K562 (cell line): Measurements from ENCODE around the gene ADARB2. TPM values are rescaled to one million over a fixed set of nuclear protein-coding genes. Genes with fewer than 3 reads are reported as not detected.
"Not testable (repeated sequence)": the region's sequence is repeated elsewhere in the genome, so short reads cannot be mapped to it uniquely, and the experiment has no call there.

Experiments used
- ATAC-seq: fragments of 200-7000 bp; cut with Tn5 transposase; 3 replicates; pipeline ENCODE4 v1.9.1; 2020; ENCODE audit warnings: moderate library complexity
- BruUV-seq: library from RNA; stranded (reverse); fragments of 400-500 nt; replicated peaks from 2 replicates; lab custom pipeline; 2021; lab: Mats Ljungman, UMichigan
- CTCF ChIA-PET: fragments of 300-600 bp; formaldehyde crosslinking; extraction: SDS; loops from one replicate; lab custom pipeline; 2021; ENCODE audit warnings: low intra/inter-chr PET ratio; lab: Yijun Ruan, JAX
- POLR2A ChIA-PET: fragments of 300-600, 350-650 bp; sonication (Branson Sonifier 250); formaldehyde crosslinking; extraction: SDS; loops from one replicate; lab custom pipeline; 2021; ENCODE audit warnings: antibody characterized with exemption, inconsistent platforms; lab: Yijun Ruan, JAX
- DNase-seq, 4 experiments: peaks; one replicate each; pipeline versions ENCODE4 v3.0.0 to v3.0.0-alpha.2; 2011 to 2018; ENCODE audit warnings: low spot score in 3 of 4, mixed read lengths in 3 of 4; ENCODE audit errors: extremely low read depth in 1 of 4
- FAIRE-seq: peaks from 2 replicates; lab custom pipeline; 2011; peaks lifted over from hg19 to GRCh38; lab: Jason Lieb, UNC
- H2AFZ ChIP-seq: 2 replicates; pipeline ENCODE4 v1.6.0; 2011; ENCODE audit warnings: low read depth, low read length, control low read depth, inconsistent platforms
- H3K27ac ChIP-seq: fragments of 200-600 bp; 3 replicates; pipeline ENCODE4 v1.8.0; 2011; ENCODE audit warnings: low read depth, mild to moderate bottlenecking, control low read depth, inconsistent platforms, low read length, moderate library complexity, mixed read lengths; ENCODE audit errors: extremely low read depth
- H3K27me3 ChIP-seq, 2 experiments: fragments of 300-600 bp in 1 of 2; 2 replicates in 1 of 2; 3 replicates in 1 of 2; pipeline versions ENCODE4 v1.6.0 to v1.8.0; 2011; ENCODE audit warnings: inconsistent platforms in 2 of 2, low read length in 2 of 2, mild to moderate bottlenecking in 1 of 2, mixed read lengths in 1 of 2, moderate library complexity in 1 of 2; ENCODE audit not compliant: control insufficient read depth in 2 of 2, insufficient read depth in 2 of 2
- H3K36me3 ChIP-seq: fragments of 300-600 bp; 3 replicates; pipeline ENCODE4 v1.8.0; 2011; ENCODE audit warnings: mild to moderate bottlenecking, low read length, inconsistent platforms; ENCODE audit not compliant: control insufficient read depth, insufficient read depth
- H3K4me1 ChIP-seq, 2 experiments: fragments of 200-600 bp in 1 of 2; replicated peaks in 1 of 2; 2 replicates in 1 of 2; 3 replicates in 1 of 2; pipeline versions ENCODE4 v1.5.1 to v1.8.0; 2011; ENCODE audit warnings: inconsistent platforms in 2 of 2, low read length in 2 of 2, mild to moderate bottlenecking in 1 of 2, mixed read lengths in 1 of 2, moderate library complexity in 1 of 2; ENCODE audit not compliant: control insufficient read depth in 2 of 2, insufficient read depth in 2 of 2
- H3K4me2 ChIP-seq: 2 replicates; pipeline ENCODE4 v1.6.1; 2011; ENCODE audit warnings: low read length, control low read depth, inconsistent platforms, mixed read lengths; ENCODE audit not compliant: insufficient read depth
- H3K4me3 ChIP-seq: fragments of 200-600 bp; sonication (generic), shearing (Covaris generic); 2 replicates; pipeline ENCODE4 v1.5.1; 2016; ENCODE audit warnings: control low read depth, inconsistent platforms
- H3K79me2 ChIP-seq: fragments of 200-600 bp; 3 replicates; pipeline ENCODE4 v1.8.0; 2011; ENCODE audit warnings: low read length, inconsistent platforms; ENCODE audit not compliant: control insufficient read depth, insufficient read depth
- H3K9ac ChIP-seq, 2 experiments: 2 replicates each; pipeline versions ENCODE4 v1.6.0 to v1.6.1; 2011; ENCODE audit warnings: low read depth in 2 of 2, low read length in 2 of 2, control low read depth in 1 of 2, inconsistent platforms in 1 of 2, mild to moderate bottlenecking in 1 of 2, mixed read lengths in 1 of 2; ENCODE audit not compliant: insufficient read depth in 1 of 2
- H3K9me1 ChIP-seq: one replicate; pipeline ENCODE4 v1.6.0; 2011; ENCODE audit warnings: inconsistent platforms, mild to moderate bottlenecking, low read length, moderate library complexity; ENCODE audit not compliant: control insufficient read depth, insufficient read depth
- H3K9me3 ChIP-seq: replicated peaks from 2 replicates; pipeline ENCODE4 v1.5.1; 2011; ENCODE audit warnings: low read depth, low read length, inconsistent platforms; ENCODE audit not compliant: control insufficient read depth, insufficient read depth
- H4K20me1 ChIP-seq: replicated peaks from 2 replicates; pipeline ENCODE4 v1.6.1; 2011; ENCODE audit warnings: low read length, inconsistent platforms, mixed read lengths; ENCODE audit not compliant: control insufficient read depth, insufficient read depth
- ETS2 ChIP-seq: IDR thresholded peaks from 2 replicates; pipeline ENCODE4 v1.6.1; 2016; ENCODE audit warnings: borderline replicate concordance, missing genetic modification characterization, mild to moderate bottlenecking, moderate library complexity, missing compliant biosample characterization; ENCODE audit not compliant: poor library complexity, severe bottlenecking
- MAFF ChIP-seq: IDR thresholded peaks from 2 replicates; pipeline ENCODE4 v1.6.1; 2012; ENCODE audit warnings: low read length, improper control_type of control experiment
- SMAD4 ChIP-seq: fragments of 250-450 bp; sonication (Bioruptor Pico); conservative IDR thresholded peaks from 2 replicates; pipeline ENCODE4 v1.8.0; 2021; ENCODE audit warnings: inconsistent platforms, mild to moderate bottlenecking, moderate library complexity
- SREBF2 ChIP-seq: sonication (generic); formaldehyde crosslinking; IDR thresholded peaks from 2 replicates; pipeline ENCODE4 v1.4.0; 2020; ENCODE audit warnings: mild to moderate bottlenecking, missing genetic modification reagents
- TAF7 ChIP-seq: fragments of 450-650 bp; IDR thresholded peaks from 2 replicates; pipeline ENCODE4 v1.6.1; 2016; ENCODE audit warnings: missing genetic modification characterization, missing compliant biosample characterization
- TCF7 ChIP-seq: sonication (generic); IDR thresholded peaks from 2 replicates; pipeline ENCODE4 v1.6.1; 2016; ENCODE audit warnings: antibody characterized with exemption, borderline replicate concordance
- TSC22D4 ChIP-seq: fragments of 450-650 bp; IDR thresholded peaks from 2 replicates; pipeline ENCODE4 v1.6.1; 2016; ENCODE audit warnings: missing genetic modification characterization, missing biosample characterization, control low read depth
- ZNF316 ChIP-seq: fragments of 450-650 bp; IDR thresholded peaks from 2 replicates; pipeline ENCODE4 v1.6.1; 2016
- ZNF583 ChIP-seq: fragments of 250-450 bp; sonication (Bioruptor Pico); IDR thresholded peaks from 2 replicates; pipeline ENCODE4 v1.4.0; 2020
- ZNF764 ChIP-seq: fragments of 250-450 bp; sonication (Bioruptor Pico); IDR thresholded peaks from 2 replicates; pipeline ENCODE4 v1.4.0; 2020; ENCODE audit warnings: low read depth, mild to moderate bottlenecking, moderate library complexity
- ZNF766 ChIP-seq: fragments of 200-800 bp; sonication (Bioruptor generic); conservative IDR thresholded peaks from 2 replicates; pipeline ENCODE4 v1.6.1; 2016; ENCODE audit warnings: missing genetic modification characterization, missing compliant biosample characterization
- WGBS: fragments of 100-300 bp; shearing (Covaris generic); methylation state at CpG from one replicate; pipeline ENCODE4 v1.1.6; 2016; ENCODE audit warnings: low coverage, mixed read lengths; ENCODE audit not compliant: insufficient coverage; ENCODE audit errors: missing lambda C conversion rate; 5-methylcytosine and 5-hydroxymethylcytosine counted together
- in situ Hi-C: fragments of 300-500 bp; cut with MboI; formaldehyde crosslinking; loops from 4 replicates; pipeline ENCODE4 v1.15.0; 2018; ENCODE audit warnings: inconsistent platforms, mixed read lengths
- intact Hi-C: fragments of 100-400 bp; cut with micrococcal nuclease; formaldehyde crosslinking; loops from 2 replicates; pipeline ENCODE4 v1.14.2; 2022
- polyA plus RNA-seq, 8 experiments: library from polyadenylated mRNA; depleted of rRNA in 4 of 8; stranded (reverse) in 5 of 8; unstranded in 3 of 8; fragments of >200 nt; fragmentation: Nextera tagmentation in 2 of 8; fragmentation: Illumina TruSeq in 1 of 8; extraction: Ambion mirVana in 2 of 8; extraction: Trizol in 1 of 8; gene quantifications; 2 replicates each; pipeline versions ENCODE4 v1.2.1 to v1.2.3, GENCODE V29; 2011 to 2014; ENCODE audit warnings: inconsistent platforms in 1 of 8, missing spikeins in 1 of 8
- total RNA-seq, 7 experiments: library from RNA; depleted of rRNA in 6 of 7; stranded (reverse); fragments of >200 nt in 6 of 7; fragmentation: Illumina TruSeq in 2 of 7; extraction: Trizol in 2 of 7; gene quantifications; 2 replicates each; pipeline versions ENCODE4 v1.2.1 to v1.2.3, GENCODE V29; 2011 to 2021; ENCODE audit warnings: low replicate concordance in 1 of 7
- TF ChIP-seq, protein P1 (sequence below), 2 experiments: fragments of 450-650 bp; IDR thresholded peaks; 2 replicates each; pipeline ENCODE4 v1.6.1; 2018; ENCODE audit warnings: mild to moderate bottlenecking in 2 of 2, low read depth in 1 of 2; ENCODE audit not compliant: partially characterized antibody in 2 of 2

Gene ADARB2
- total and polyA plus RNA-seq, 9 of the 15 experiments (the other 6 are each of a cell fraction or from before 2014, with no cell fraction given), result not detected

DNA sequence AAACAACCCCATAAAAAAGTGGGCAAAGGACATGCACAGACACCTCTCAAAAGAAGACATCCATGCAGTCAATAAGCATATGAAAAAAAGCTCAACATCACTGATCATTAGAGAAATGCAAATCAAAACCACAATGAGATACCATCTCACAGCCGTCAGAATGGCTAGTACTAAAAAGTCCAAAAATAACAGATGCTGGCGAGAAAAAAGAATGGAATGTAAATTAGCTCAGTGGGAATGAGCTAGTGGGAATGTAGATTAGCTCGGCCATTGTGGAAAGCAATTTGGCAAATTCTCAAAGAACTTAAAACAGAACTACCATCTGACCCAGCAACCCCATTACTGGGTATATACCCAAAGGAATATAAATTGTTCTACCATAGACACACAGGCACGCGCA lies 394.1 kb downstream of the ADARB2 start:
- Histone ChIP-seq H3K9me3 (no peaks in the 10 kb centered on the region), H3K9me1 (no peaks in the 10 kb centered on the region), H4K20me1 (no peaks in the 10 kb centered on the region), H3K9ac (no peak overlapping the region), H3K4me1 (no peaks in the 10 kb centered on the region), H3K27ac (no peak overlapping the region), H3K4me3 (no peak overlapping the region), H3K36me3 (no peaks in the 10 kb centered on the region), H3K79me2 (no peaks in the 10 kb centered on the region), H2AFZ (no peak overlapping the region), H3K4me2 (no peak overlapping the region), H3K27me3 (peaks cover 10 to 62% of the 10 kb centered on the region in 2 experiments; a peak in 4 of 5 replicates)
- DNase-seq (no peak), ATAC-seq (no peak), FAIRE-seq (no peak)
- TF ChIP-seq ZNF316 (no peak), TSC22D4 (tag) (no peak), SMAD4 (CRISPR knock-in tag) (no peak), MAFF (no peak), ZNF583 (CRISPR knock-in tag) (no peak), TAF7 (tag) (no peak), ETS2 (tag) (no peak), SREBF2 (no peak), ZNF764 (CRISPR knock-in tag) (no peak), TCF7 (no peak), ZNF766 (CRISPR knock-in tag) (no peak)
- TF ChIP-seq, protein P1, sequence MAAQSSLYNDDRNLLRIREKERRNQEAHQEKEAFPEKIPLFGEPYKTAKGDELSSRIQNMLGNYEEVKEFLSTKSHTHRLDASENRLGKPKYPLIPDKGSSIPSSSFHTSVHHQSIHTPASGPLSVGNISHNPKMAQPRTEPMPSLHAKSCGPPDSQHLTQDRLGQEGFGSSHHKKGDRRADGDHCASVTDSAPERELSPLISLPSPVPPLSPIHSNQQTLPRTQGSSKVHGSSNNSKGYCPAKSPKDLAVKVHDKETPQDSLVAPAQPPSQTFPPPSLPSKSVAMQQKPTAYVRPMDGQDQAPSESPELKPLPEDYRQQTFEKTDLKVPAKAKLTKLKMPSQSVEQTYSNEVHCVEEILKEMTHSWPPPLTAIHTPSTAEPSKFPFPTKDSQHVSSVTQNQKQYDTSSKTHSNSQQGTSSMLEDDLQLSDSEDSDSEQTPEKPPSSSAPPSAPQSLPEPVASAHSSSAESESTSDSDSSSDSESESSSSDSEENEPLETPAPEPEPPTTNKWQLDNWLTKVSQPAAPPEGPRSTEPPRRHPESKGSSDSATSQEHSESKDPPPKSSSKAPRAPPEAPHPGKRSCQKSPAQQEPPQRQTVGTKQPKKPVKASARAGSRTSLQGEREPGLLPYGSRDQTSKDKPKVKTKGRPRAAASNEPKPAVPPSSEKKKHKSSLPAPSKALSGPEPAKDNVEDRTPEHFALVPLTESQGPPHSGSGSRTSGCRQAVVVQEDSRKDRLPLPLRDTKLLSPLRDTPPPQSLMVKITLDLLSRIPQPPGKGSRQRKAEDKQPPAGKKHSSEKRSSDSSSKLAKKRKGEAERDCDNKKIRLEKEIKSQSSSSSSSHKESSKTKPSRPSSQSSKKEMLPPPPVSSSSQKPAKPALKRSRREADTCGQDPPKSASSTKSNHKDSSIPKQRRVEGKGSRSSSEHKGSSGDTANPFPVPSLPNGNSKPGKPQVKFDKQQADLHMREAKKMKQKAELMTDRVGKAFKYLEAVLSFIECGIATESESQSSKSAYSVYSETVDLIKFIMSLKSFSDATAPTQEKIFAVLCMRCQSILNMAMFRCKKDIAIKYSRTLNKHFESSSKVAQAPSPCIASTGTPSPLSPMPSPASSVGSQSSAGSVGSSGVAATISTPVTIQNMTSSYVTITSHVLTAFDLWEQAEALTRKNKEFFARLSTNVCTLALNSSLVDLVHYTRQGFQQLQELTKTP (IDR thresholded peaks at IDR 0.05; ENCODE audit: low read depth in 1 of 2, partially characterized antibody in 2 of 2), result no peak
- no TSS peak for BruUV-seq
- in situ Hi-C loops, result no loop called here
- intact Hi-C loops, result no loop called here
- CTCF ChIA-PET, result no interaction called here
- WGBS, result 1% methylated on average over 5 of the region's 5 CpGs
- POLR2A ChIA-PET, result no interaction called here

DNA sequence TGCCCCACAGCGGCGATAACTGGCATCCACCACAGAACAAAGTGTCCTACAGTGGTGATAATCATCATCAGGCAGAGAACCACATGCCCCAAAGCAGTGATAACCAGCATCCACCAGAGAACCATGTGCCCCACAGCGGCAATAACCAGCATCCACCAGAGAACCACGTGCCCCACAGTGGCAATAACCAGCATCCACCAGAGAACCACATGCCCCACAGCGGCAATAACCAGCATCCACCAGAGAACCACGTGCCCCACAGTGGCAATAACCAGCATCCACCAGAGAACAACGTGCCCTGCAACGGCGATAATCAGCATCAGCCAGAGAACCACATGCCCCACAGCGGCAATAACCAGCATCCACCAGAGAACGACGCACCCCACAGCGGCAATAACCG lies 396.3 kb downstream of the ADARB2 start:
- H3K4me3 ChIP-seq, H3K79me2 ChIP-seq, CTCF ChIA-PET, in situ Hi-C loops, ATAC-seq, H3K9ac ChIP-seq, H4K20me1 ChIP-seq, DNase-seq, FAIRE-seq, POLR2A ChIA-PET, BruUV-seq, H3K9me3 ChIP-seq, H2AFZ ChIP-seq, H3K36me3 ChIP-seq, H3K4me1 ChIP-seq, H3K9me1 ChIP-seq, H3K4me2 ChIP-seq, H3K27ac ChIP-seq, intact Hi-C loops: not testable (repeated sequence)
- 7% methylated on average over 13 of the region's 14 CpGs for WGBS
- H3K27me3 ChIP-seq, result peaks cover 1 to 41% of the 10 kb centered on the region in 2 experiments; a peak in 4 of 5 replicates
